Measurements from ENCODE around the gene CCDC54.
"Not testable (repeated sequence)": the region's sequence is repeated elsewhere in the genome, so short reads cannot be mapped to it uniquely, and the experiment has no call there.

Gene CCDC54

GRCh38 chr3:107377151-107377550 is at the start of gene CCDC54:
TSS of gene CCDC54 (plus strand) at chr3:107377439. CDS start at chr3:107377588, 149 bp downstream.
- no peak for DNase-seq

GRCh38 chr3:107328069-107328468 is 49.2 kb upstream of the CCDC54 start:
- no peak for DNase-seq

GRCh38 chr3:107329088-107329487 is 48.2 kb upstream of the CCDC54 start:
- DNase-seq = no peak

- DNase-seq = not testable (repeated sequence)
Observed at GRCh38 chr3:107339690-107340089, 37.5 kb upstream of the CCDC54 start.

GRCh38 chr3:107344722-107345121 is 32.5 kb upstream of the CCDC54 start:
- no peak for DNase-seq

GRCh38 chr3:107345822-107346405 is 31.3 kb upstream of the CCDC54 start:
- DNase-seq = no peak

GRCh38 chr3:107346564-107346963 is 30.7 kb upstream of the CCDC54 start:
- DNase-seq = no peak

- DNase-seq = no peak
Observed at GRCh38 chr3:107347751-107348150, 29.5 kb upstream of the CCDC54 start.

- no peak for DNase-seq
Observed at GRCh38 chr3:107356706-107357105, 20.5 kb upstream of the CCDC54 start.

- DNase-seq = no peak
Observed at GRCh38 chr3:107361633-107362032, 15.6 kb upstream of the CCDC54 start.

- DNase-seq = no peak
Observed at GRCh38 chr3:107365051-107365450, 12.2 kb upstream of the CCDC54 start.

- no peak for DNase-seq
Observed at GRCh38 chr3:107366766-107367165, 10.5 kb upstream of the CCDC54 start.

GRCh38 chr3:107367353-107367752 is 9.9 kb upstream of the CCDC54 start:
- DNase-seq = no peak

GRCh38 chr3:107368654-107369398 is 8.4 kb upstream of the CCDC54 start:
- no peak for DNase-seq

- no peak for DNase-seq
Observed at GRCh38 chr3:107369791-107370190, 7.4 kb upstream of the CCDC54 start.

GRCh38 chr3:107370907-107371306 is 6.3 kb upstream of the CCDC54 start:
- DNase-seq = no peak

- no peak for DNase-seq
Observed at GRCh38 chr3:107372506-107372905, 4.7 kb upstream of the CCDC54 start.

GRCh38 chr3:107373896-107374295 is 3.3 kb upstream of the CCDC54 start:
- no peak for DNase-seq

- no peak for DNase-seq
Observed at GRCh38 chr3:107375682-107376081, 1.6 kb upstream of the CCDC54 start.

- no peak for DNase-seq
Observed at GRCh38 chr3:107382631-107383030, 5.4 kb downstream of the CCDC54 start.

- no peak for DNase-seq
Observed at GRCh38 chr3:107384428-107384827, 7.2 kb downstream of the CCDC54 start.

- no peak for DNase-seq
Observed at GRCh38 chr3:107384907-107385306, 7.7 kb downstream of the CCDC54 start.

- DNase-seq = no peak
Observed at GRCh38 chr3:107387555-107387954, 10.3 kb downstream of the CCDC54 start.

- DNase-seq = no peak
Observed at GRCh38 chr3:107392549-107393165, 15.4 kb downstream of the CCDC54 start.
